WERI-Rb-1 (cell line): ENCODE data around the gene SERPINA12.

Experiments
- DNase-seq: peaks from one replicate; pipeline ENCODE4 v3.0.0-alpha.2; 2020
- H3K27ac ChIP-seq: fragments of 250-450 bp; sonication (Bioruptor Pico); 2 replicates; pipeline ENCODE4 v1.5.1; 2020; ENCODE audit warnings: mild to moderate bottlenecking, moderate library complexity
- H3K27me3 ChIP-seq: fragments of 250-450 bp; sonication (Bioruptor Pico); 2 replicates; pipeline ENCODE4 v1.5.1; 2021; ENCODE audit warnings: mild to moderate bottlenecking, low read depth, moderate library complexity; ENCODE audit not compliant: insufficient read depth, severe bottlenecking
- H3K36me3 ChIP-seq: fragments of 250-450 bp; sonication (Bioruptor Pico); 2 replicates; pipeline ENCODE4 v1.5.1; 2020; ENCODE audit warnings: mild to moderate bottlenecking, moderate library complexity
- H3K4me3 ChIP-seq: 2 replicates; pipeline ENCODE4 v1.5.1; 2011; ENCODE audit warnings: low read depth, mild to moderate bottlenecking, control low read depth, low read length
- H3K9me3 ChIP-seq: fragments of 250-450 bp; sonication (Bioruptor Pico); 2 replicates; pipeline ENCODE4 v1.5.1; 2021; ENCODE audit warnings: mild to moderate bottlenecking, moderate library complexity; ENCODE audit not compliant: severe bottlenecking
- CTCF ChIP-seq: IDR thresholded peaks from 2 replicates; pipeline ENCODE4 v1.5.1; 2011; ENCODE audit warnings: low read depth, mild to moderate bottlenecking, control low read depth, inconsistent platforms, low read length

The SERPINA12 gene

GRCh38 chr14:94462219-94462551, 47.1 kb downstream of the SERPINA12 start:
- DNase-seq = no peak
- Histone ChIP-seq H3K9me3 (no peaks in the 10 kb centered on the region), H3K27ac (no peak overlapping the region), H3K4me3 (no peak overlapping the region), H3K36me3 (no peaks in the 10 kb centered on the region), H3K27me3 (peaks cover 89% of the 10 kb centered on the region)
- TF ChIP-seq CTCF = no peak

GRCh38 chr14:94461526-94462218, 47.6 kb downstream of the SERPINA12 start:
- TF ChIP-seq CTCF = no peak
- DNase-seq = no peak
- no peaks in the 10 kb centered on the region for H3K9me3 ChIP-seq
- H3K27me3 ChIP-seq = peaks cover 84% of the 10 kb centered on the region
- H3K4me3 ChIP-seq = no peak overlapping the region
- H3K36me3 ChIP-seq = no peaks in the 10 kb centered on the region
- no peak overlapping the region for H3K27ac ChIP-seq

GRCh38 chr14:94460631-94461416, 48.4 kb downstream of the SERPINA12 start:
- Histone ChIP-seq H3K27ac (no peak overlapping the region), H3K36me3 (no peaks in the 10 kb centered on the region), H3K4me3 (no peak overlapping the region), H3K9me3 (no peaks in the 10 kb centered on the region), H3K27me3 (peaks cover 84% of the 10 kb centered on the region)
- DNase-seq = no peak
- TF ChIP-seq CTCF = no peak

GRCh38 chr14:94458558-94459205, 50.6 kb downstream of the SERPINA12 start:
- peaks cover 69% of the 10 kb centered on the region for H3K27me3 ChIP-seq
- no peak overlapping the region for H3K4me3 ChIP-seq
- no peaks in the 10 kb centered on the region for H3K36me3 ChIP-seq
- no peak for TF ChIP-seq CTCF
- no peak overlapping the region for H3K27ac ChIP-seq
- no peak for DNase-seq
- H3K9me3 ChIP-seq = no peaks in the 10 kb centered on the region

GRCh38 chr14:94458096-94458495, 51.2 kb downstream of the SERPINA12 start:
- no peak overlapping the region for H3K4me3 ChIP-seq
- H3K27ac ChIP-seq = no peak overlapping the region
- DNase-seq = no peak
- H3K36me3 ChIP-seq = no peaks in the 10 kb centered on the region
- H3K27me3 ChIP-seq = peaks cover 64% of the 10 kb centered on the region
- no peak for TF ChIP-seq CTCF
- no peaks in the 10 kb centered on the region for H3K9me3 ChIP-seq
